Subcutaneous adipose tissue (tissue), 4 donors: ENCODE results near the gene ASCL1. TPM values are rescaled to one million over a fixed set of nuclear protein-coding genes. Genes with fewer than 3 reads are reported as not detected.

ENCODE experiments used
- CTCF ChIP-seq: fragments of 450-650 bp; IDR thresholded peaks from one replicate; pipeline ENCODE4 v1.5.1; 2016; ENCODE audit warnings: low read depth, mild to moderate bottlenecking, control low read depth, antibody characterized with exemption, moderate library complexity
- total RNA-seq, 4 donors: library from RNA; depleted of rRNA; stranded (reverse); fragments of >200 nt; gene quantifications; one replicate each; pipeline ENCODE4 v1.1.0, GENCODE V29; 2016

The ASCL1 gene
- total RNA-seq, 4 donors from 2014 or later: not detected

- TF ChIP-seq CTCF: no peak
Measured at GRCh38 chr12:102939059-102939458, 18.4 kb upstream of the ASCL1 start.

GRCh38 chr12:102939670-102940222 is 17.7 kb upstream of the ASCL1 start:
- no peak for TF ChIP-seq CTCF

GRCh38 chr12:102946042-102946441 is 11.4 kb upstream of the ASCL1 start:
- no peak for TF ChIP-seq CTCF

- no peak for TF ChIP-seq CTCF
Measured at GRCh38 chr12:102948941-102949352, 8.5 kb upstream of the ASCL1 start.

GRCh38 chr12:102950107-102950949 is 7.1 kb upstream of the ASCL1 start:
- no peak for TF ChIP-seq CTCF

GRCh38 chr12:102950950-102951619 is 6.4 kb upstream of the ASCL1 start:
- no peak for TF ChIP-seq CTCF

GRCh38 chr12:102951841-102952240 is 5.6 kb upstream of the ASCL1 start:
- TF ChIP-seq CTCF: no peak
